Tibial nerve (tissue), 3 donors: Measurements from ENCODE around the gene GALE.

ENCODE experiments used
- CTCF ChIP-seq, 5 experiments: fragments of 200-600 bp in 3 of 5; fragments of 450-650 bp in 2 of 5; sonication (generic) in 3 of 5; IDR thresholded peaks; one replicate each; pipeline ENCODE4 v1.5.1; 2016 to 2019; ENCODE audit warnings: antibody characterized with exemption in 5 of 5, mild to moderate bottlenecking in 3 of 5, moderate library complexity in 2 of 5
- POLR2A ChIP-seq, 2 donors: fragments of 450-650 bp; IDR thresholded peaks; one replicate each; pipeline ENCODE4 v1.6.1; 2017; ENCODE audit warnings: antibody characterized with exemption in 2 of 2, mild to moderate bottlenecking in 2 of 2, moderate library complexity in 2 of 2

GRCh38 chr1:23805025-23805424, 4.5 kb upstream of the GALE start:
- TF ChIP-seq CTCF (IDR thresholded peaks at IDR 0.05) = no peak
- TF ChIP-seq POLR2A (IDR thresholded peaks at IDR 0.05) = no peak
